HG02588 (cell line): ENCODE data around the gene SLC20A1.
"Not testable (repeated sequence)": the region's sequence is repeated elsewhere in the genome, so short reads cannot be mapped to it uniquely, and the experiment has no call there.

ENCODE experiments used
- ATAC-seq: cut with Tn5 transposase; IDR thresholded peaks from one replicate; pipeline ENCODE4 v1.9.1; 2021; ENCODE audit warnings: mild to moderate bottlenecking, moderate library complexity; ENCODE audit not compliant: unreplicated experiment

Gene SLC20A1

GRCh38 chr2:112644933-112645309 is 818 bp upstream of the SLC20A1 start:
- no peak for ATAC-seq

DNA sequence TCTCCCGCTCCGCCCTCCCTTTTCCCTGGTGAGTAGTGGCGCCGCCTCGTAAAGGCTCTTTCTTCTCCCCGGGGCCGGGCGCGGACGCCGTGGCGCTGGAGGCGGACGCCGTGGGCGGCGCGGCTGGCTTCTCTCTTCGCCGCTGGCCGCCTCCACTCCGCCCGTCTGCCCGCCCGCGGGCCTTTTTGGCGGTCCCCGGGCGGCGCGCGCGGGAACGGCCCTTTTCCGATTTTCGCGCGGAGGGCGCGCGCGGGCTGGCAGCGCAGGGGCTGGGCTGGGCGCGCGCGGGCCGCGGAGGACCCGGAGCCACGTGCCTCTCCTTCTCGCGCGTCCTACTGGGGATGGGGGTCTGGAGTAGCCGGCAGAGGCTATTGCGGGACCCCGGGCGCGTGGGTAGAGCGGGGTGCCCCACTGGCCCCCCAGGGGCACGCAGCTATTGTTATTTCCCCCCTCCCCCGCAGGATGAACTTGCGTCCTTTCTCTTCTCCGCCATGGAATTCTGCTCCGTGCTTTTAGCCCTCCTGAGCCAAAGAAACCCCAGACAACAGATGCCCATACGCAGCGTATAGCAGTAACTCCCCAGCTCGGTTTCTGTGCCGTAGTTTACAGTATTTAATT is 472 bp downstream of the SLC20A1 start:
- ATAC-seq, result peak; percentile 27

GRCh38 chr2:112646791-112647689 is 1.3 kb downstream of the SLC20A1 start:
- ATAC-seq, result no peak

- ATAC-seq, result no peak
These were observed 2.3 kb downstream of the SLC20A1 start for GRCh38 chr2:112648081-112648480.

- ATAC-seq, result no peak
These were observed 10.9 kb downstream of the SLC20A1 start for GRCh38 chr2:112656679-112657078.

- ATAC-seq, result no peak
These were observed 12.6 kb downstream of the SLC20A1 start for GRCh38 chr2:112658301-112658700.

- ATAC-seq, result no peak
These were observed 13.3 kb downstream of the SLC20A1 start for GRCh38 chr2:112658839-112659667.

GRCh38 chr2:112660138-112660537 is 14.4 kb downstream of the SLC20A1 start:
- no peak for ATAC-seq

DNA sequence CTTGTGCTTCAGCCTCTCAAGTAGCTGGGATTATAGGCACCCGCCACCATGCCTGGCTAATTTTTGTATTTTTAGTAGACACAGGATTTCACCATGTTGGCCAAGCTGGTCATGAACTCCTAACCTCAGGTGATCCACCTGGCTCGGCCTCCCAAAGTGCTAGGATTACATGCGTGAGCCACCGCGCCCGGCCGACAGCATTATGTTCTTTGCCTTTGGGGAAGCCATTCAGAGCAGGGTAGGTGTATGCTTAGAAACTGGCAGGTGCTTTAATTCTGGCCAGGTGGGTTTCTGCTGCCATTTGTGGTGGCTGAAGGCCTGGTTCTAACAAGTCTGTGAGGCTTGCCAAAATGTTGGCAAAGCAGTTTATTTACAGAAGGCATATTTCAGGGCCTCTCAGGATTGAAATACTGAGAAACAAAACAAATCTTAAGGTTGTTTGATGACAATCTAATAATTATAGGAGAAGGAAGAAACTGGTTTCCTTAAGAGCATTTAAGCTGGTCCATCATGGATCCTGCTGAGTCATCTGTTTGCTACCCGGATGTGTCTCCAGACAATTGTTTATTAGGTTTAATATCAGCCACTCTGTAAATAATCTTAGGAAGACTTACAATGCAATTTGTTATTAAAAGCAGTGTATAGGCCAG is 16.0 kb downstream of the SLC20A1 start:
- ATAC-seq, result no peak

- ATAC-seq, result no peak
These were observed 17.0 kb downstream of the SLC20A1 start for GRCh38 chr2:112662704-112663103.

GRCh38 chr2:112664689-112665088 is 18.9 kb downstream of the SLC20A1 start:
- ATAC-seq, result no peak

GRCh38 chr2:112665113-112665780 is 19.5 kb downstream of the SLC20A1 start:
- ATAC-seq, result no peak

DNA sequence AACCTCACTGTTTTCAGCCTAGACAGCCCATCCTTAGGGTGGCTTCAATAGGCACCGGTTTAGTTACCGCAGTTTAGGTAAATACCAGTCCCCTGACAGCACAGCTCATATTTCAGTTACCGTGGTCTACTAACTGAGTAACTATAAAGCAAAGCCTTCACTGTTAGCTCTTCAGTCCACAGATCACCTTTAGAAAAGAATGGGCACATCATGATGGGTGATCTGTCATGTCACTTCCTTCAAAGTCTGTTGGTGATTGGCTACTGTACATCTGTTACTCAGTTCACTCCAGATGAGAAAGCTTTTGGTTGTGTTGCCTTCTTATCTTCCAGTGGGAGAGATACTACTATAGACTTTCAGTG is 21.0 kb downstream of the SLC20A1 start:
- no peak for ATAC-seq

- ATAC-seq, result not testable (repeated sequence)
These were observed 21.8 kb downstream of the SLC20A1 start for GRCh38 chr2:112667540-112667939.

GRCh38 chr2:112669667-112670066 is 23.9 kb downstream of the SLC20A1 start:
- ATAC-seq, result no peak

GRCh38 chr2:112670252-112671022 is 24.7 kb downstream of the SLC20A1 start:
- ATAC-seq, result no peak

GRCh38 chr2:112671801-112672200 is 26.1 kb downstream of the SLC20A1 start:
- no peak for ATAC-seq

GRCh38 chr2:112673008-112673407 is 27.3 kb downstream of the SLC20A1 start:
- no peak for ATAC-seq

DNA sequence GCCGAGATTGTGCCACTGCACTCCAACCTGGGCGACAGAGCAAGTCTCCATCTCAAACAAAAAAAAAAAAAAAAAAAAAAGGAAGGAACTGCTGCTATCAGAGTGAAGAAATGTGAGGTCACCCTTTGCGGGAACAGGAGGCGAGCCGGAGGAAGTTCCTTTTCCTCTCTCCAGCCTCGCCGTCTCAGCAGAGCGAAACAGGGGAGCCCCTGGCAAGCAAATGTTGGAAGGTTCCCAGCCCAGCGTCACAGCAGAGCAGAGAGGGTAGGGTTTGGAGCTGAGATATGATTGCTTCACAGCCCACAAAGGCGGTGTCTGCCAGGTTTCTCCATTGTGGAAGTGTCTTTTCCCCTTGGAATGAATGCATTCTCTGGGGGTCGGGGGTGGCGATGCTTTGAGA is 28.5 kb downstream of the SLC20A1 start:
- no peak for ATAC-seq

DNA sequence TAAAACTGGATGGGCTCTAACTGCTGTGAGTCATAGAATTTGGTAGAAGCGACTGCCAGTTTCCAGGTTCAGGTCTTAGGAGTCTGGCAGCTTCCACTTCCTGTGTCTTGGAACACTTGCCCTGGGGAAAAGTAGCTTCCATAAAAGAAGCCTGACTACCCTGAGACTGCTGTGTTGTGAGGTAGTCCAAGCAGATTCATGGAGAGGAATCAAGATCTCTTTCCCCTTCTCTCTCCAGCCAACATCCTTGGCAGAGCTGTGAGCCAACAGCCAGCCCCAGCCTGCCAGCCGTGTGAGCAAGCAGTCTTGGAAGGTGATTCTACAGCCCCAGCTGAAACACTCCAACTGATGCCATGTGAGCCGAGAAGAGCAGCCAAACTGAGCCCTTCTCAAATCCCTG is 33.7 kb downstream of the SLC20A1 start:
- no peak for ATAC-seq
